Peyer's patch (tissue), 4 donors: ENCODE data around the gene NHLRC2. TPM values are rescaled to one million over a fixed set of nuclear protein-coding genes. Genes with fewer than 3 reads are reported as not detected.
A peak's percentile ranks its signal among the peaks of the same experiment; 100 is the strongest.

Experiments
- DNase-seq, 3 donors: peaks; one replicate each; pipeline ENCODE4 v3.0.0-alpha.2; 2017 to 2019
- H3K27ac ChIP-seq, 4 donors: fragments of 200-600 bp; sonication (generic); one replicate each; pipeline ENCODE4 v1.5.1; 2016 to 2019
- H3K27me3 ChIP-seq, 2 donors: fragments of 200-600 bp; sonication (generic); one replicate each; pipeline ENCODE4 v1.5.1; 2019
- H3K36me3 ChIP-seq, 3 donors: fragments of 200-600 bp; sonication (generic); one replicate each; pipeline ENCODE4 v1.5.1; 2016 to 2019
- H3K4me1 ChIP-seq, 4 donors: fragments of 200-600 bp; sonication (generic); one replicate each; pipeline ENCODE4 v1.5.1; 2016 to 2019
- H3K4me3 ChIP-seq, 4 donors: fragments of 200-600 bp; sonication (generic); 1 replicate in 3 of 4; 2 replicates in 1 of 4; pipeline ENCODE4 v1.5.1; 2016 to 2019; ENCODE audit warnings: mild to moderate bottlenecking in 1 of 4
- H3K9me3 ChIP-seq, 4 donors: fragments of 200-600 bp; sonication (generic); one replicate each; pipeline ENCODE4 v1.5.1; 2016 to 2019; ENCODE audit warnings: mild to moderate bottlenecking in 1 of 4
- POLR2A ChIP-seq, 2 donors: fragments of 450-650 bp; IDR thresholded peaks; one replicate each; pipeline ENCODE4 v1.5.1; 2017; ENCODE audit warnings: antibody characterized with exemption in 2 of 2, mild to moderate bottlenecking in 2 of 2, moderate library complexity in 2 of 2
- total RNA-seq, 4 donors: library from RNA; depleted of rRNA; stranded (reverse); fragments of >200 nt; gene quantifications; one replicate each; pipeline ENCODE4 v1.1.0, GENCODE V29; 2016
- TF ChIP-seq, protein P1 (sequence below), 6 experiments: fragments of 450-650 bp in 4 of 6; fragments of 200-600 bp in 2 of 6; sonication (generic) in 1 of 6; IDR thresholded peaks; one replicate each; pipeline ENCODE4 v1.5.1; 2017 to 2019; ENCODE audit warnings: antibody characterized with exemption in 6 of 6, mild to moderate bottlenecking in 3 of 6, moderate library complexity in 1 of 6

NHLRC2 gene
- total RNA-seq, 4 donors from 2014 or later, result 53.8 to 185 (median 70.1) TPM

GRCh38 chr10:113854761-113855588 lies 514 bp downstream of the NHLRC2 start:
- no peaks in the 10 kb centered on the region for H3K27me3 ChIP-seq

GRCh38 chr10:113856563-113856962 lies 2.1 kb downstream of the NHLRC2 start:
- TF ChIP-seq, protein P1, sequence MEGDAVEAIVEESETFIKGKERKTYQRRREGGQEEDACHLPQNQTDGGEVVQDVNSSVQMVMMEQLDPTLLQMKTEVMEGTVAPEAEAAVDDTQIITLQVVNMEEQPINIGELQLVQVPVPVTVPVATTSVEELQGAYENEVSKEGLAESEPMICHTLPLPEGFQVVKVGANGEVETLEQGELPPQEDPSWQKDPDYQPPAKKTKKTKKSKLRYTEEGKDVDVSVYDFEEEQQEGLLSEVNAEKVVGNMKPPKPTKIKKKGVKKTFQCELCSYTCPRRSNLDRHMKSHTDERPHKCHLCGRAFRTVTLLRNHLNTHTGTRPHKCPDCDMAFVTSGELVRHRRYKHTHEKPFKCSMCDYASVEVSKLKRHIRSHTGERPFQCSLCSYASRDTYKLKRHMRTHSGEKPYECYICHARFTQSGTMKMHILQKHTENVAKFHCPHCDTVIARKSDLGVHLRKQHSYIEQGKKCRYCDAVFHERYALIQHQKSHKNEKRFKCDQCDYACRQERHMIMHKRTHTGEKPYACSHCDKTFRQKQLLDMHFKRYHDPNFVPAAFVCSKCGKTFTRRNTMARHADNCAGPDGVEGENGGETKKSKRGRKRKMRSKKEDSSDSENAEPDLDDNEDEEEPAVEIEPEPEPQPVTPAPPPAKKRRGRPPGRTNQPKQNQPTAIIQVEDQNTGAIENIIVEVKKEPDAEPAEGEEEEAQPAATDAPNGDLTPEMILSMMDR (IDR thresholded peaks at IDR 0.05), result no peak
- TF ChIP-seq POLR2A (IDR thresholded peaks at IDR 0.05), result no peak
- Histone ChIP-seq H3K9me3 (no peaks in the 10 kb centered on the region), H3K4me3 (peak overlapping the region in 2 of 4 donors; percentile 23 to 88), H3K4me1 (peaks cover 0 to 35% (median 2%) of the 10 kb centered on the region in 4 donors), H3K36me3 (peaks cover 0 to 24% (median 0%) of the 10 kb centered on the region in 3 donors), H3K27me3 (no peaks in the 10 kb centered on the region), H3K27ac (no peak overlapping the region)
- DNase-seq, result no peak

More at GRCh38 chr10:113854761-113855588, 514 bp downstream of the NHLRC2 start:
- no peaks in the 10 kb centered on the region for H3K9me3 ChIP-seq
- peak overlapping the region; percentile 80 to 89 (median 86) for H3K27ac ChIP-seq
- peak overlapping the region; percentile 86 to 88 (median 88) for H3K4me3 ChIP-seq
- H3K36me3 ChIP-seq, result peaks cover 0 to 8% (median 0%) of the 10 kb centered on the region in 3 donors
- DNase-seq, result peak in 2 of 3 donors; percentile 69 to 77
- TF ChIP-seq, protein P1 (IDR thresholded peaks at IDR 0.05), result peak in 3 of 6 experiments; percentile 16 to 26 (median 20)
- peak; percentile 24 to 28 for TF ChIP-seq POLR2A (IDR thresholded peaks at IDR 0.05)
- H3K4me1 ChIP-seq, result peaks cover 0 to 36% (median 2%) of the 10 kb centered on the region in 4 donors

DNA sequence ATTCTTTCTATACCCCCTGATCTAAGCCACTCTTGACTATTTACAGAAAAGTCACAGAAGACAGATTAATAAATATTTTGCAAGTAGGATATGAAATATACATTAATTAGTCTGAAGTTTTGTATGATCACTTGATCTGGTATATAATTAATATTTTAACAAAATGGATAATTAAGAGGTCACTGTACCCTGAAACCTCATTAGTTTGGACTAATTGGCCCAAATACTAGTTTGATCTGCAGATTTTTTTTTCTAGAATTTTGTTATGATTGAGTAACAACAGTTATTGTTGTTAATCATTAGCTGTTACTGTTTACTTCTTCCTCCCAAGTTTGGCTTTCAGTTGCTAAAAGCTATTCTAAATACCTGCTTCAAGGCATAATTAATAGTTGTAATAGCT lies 2.7 kb downstream of the NHLRC2 start:
- Histone ChIP-seq H3K4me3 (peak overlapping the region in 1 of 4 donors; percentile 88), H3K4me1 (peaks cover 0 to 29% (median 2%) of the 10 kb centered on the region in 4 donors), H3K9me3 (no peaks in the 10 kb centered on the region), H3K36me3 (peaks cover 0 to 29% (median 0%) of the 10 kb centered on the region in 3 donors), H3K27ac (no peak overlapping the region), H3K27me3 (no peaks in the 10 kb centered on the region)
- no peak for TF ChIP-seq POLR2A (IDR thresholded peaks at IDR 0.05)
- TF ChIP-seq, protein P1 (IDR thresholded peaks at IDR 0.05), result no peak
- DNase-seq, result no peak

DNA sequence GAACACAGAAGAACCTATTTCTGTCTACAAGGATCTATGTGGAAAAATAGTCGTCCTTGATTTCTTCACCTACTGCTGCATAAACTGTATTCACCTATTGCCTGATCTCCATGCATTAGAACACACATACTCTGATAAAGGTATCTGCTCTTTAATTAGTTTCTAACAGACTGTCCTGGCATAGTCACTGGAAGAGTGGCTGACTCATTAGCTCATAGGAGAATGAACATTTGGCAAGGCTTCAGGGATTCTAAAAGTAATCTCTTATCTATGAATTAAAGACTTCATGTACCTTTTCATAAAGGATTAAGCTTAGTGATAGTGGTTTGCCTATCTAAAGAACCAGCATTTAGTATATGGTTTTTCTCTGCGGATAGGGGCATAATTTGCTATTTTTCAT lies 4.1 kb downstream of the NHLRC2 start:
- DNase-seq, result no peak
- TF ChIP-seq, protein P1 (IDR thresholded peaks at IDR 0.05), result no peak
- no peak for TF ChIP-seq POLR2A (IDR thresholded peaks at IDR 0.05)
- Histone ChIP-seq H3K4me3 (no peak overlapping the region), H3K36me3 (peaks cover 0 to 29% (median 0%) of the 10 kb centered on the region in 3 donors), H3K27me3 (no peaks in the 10 kb centered on the region), H3K4me1 (peaks cover 0 to 29% (median 2%) of the 10 kb centered on the region in 4 donors), H3K9me3 (no peaks in the 10 kb centered on the region), H3K27ac (no peak overlapping the region)

DNA sequence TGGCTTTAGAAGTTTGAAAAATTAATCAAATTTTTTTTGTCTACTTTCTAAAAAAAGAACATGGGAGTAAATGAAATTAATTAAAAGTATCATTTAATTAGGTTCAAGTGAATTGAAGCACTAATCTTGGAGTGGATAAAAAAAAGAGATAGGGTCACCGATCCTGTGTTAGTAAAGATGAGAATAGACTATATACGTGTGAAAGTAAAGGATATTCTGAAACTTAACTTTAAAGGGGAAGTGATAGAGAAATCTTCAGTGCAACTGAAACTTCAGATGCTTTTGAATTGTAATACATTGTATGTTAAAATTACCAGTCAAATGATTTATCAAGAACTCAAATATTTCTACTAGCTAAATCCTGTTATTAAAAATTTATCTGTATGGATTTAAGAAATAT lies 4.8 kb downstream of the NHLRC2 start:
- H3K4me3 ChIP-seq, result no peak overlapping the region
- no peaks in the 10 kb centered on the region for H3K27me3 ChIP-seq
- DNase-seq, result no peak
- peaks cover 0 to 29% (median 0%) of the 10 kb centered on the region in 3 donors for H3K36me3 ChIP-seq
- TF ChIP-seq POLR2A (IDR thresholded peaks at IDR 0.05), result no peak
- TF ChIP-seq, protein P1 (IDR thresholded peaks at IDR 0.05), result no peak
- H3K27ac ChIP-seq, result no peak overlapping the region
- H3K9me3 ChIP-seq, result no peaks in the 10 kb centered on the region
- peaks cover 0 to 29% (median 2%) of the 10 kb centered on the region in 4 donors for H3K4me1 ChIP-seq
